ENCODE data around the gene BRD4.

Gene BRD4

GRCh38 chr19:15245370-15246197 lies 86.8 kb downstream of the BRD4 start:
- Histone ChIP-seq H3K14ac (ENCODE audit: low read length) (no peak overlapping the region), H2BK5ac (ENCODE audit: low read length) (peak overlapping the region; percentile 0), H3K36me3 (replicated peaks in 1 of 2; ENCODE audit: control insufficient read depth in 2 of 2, insufficient read depth in 2 of 2, low read length in 2 of 2) (peaks cover 67 to 96% of the 10 kb centered on the region in 2 donors), H4K8ac (ENCODE audit: low read depth, low read length) (no peak overlapping the region), H4K91ac (ENCODE audit: low read depth, low read length, poor library complexity) (no peak overlapping the region), H3K4me3 (ENCODE audit: low read length in 2 of 2) (no peak overlapping the region), H2BK15ac (ENCODE audit: low read length) (no peak overlapping the region), H3K79me1 (ENCODE audit: low read depth, low read length) (peaks cover 10% of the 10 kb centered on the region), H3K9me3 (replicated peaks in 1 of 2; ENCODE audit: control insufficient read depth in 2 of 2, insufficient read depth in 1 of 2, low read depth in 1 of 2, low read length in 2 of 2) (peaks cover 0 to 2% of the 10 kb centered on the region in 2 donors), H2AFZ (ENCODE audit: low read length) (no peak overlapping the region), H3K4ac (ENCODE audit: low read length) (no peak overlapping the region), H3K27ac (replicated peaks; ENCODE audit: low read length) (no peak overlapping the region), H3K4me2 (ENCODE audit: insufficient read depth, low read length, poor library complexity, severe bottlenecking) (no peak overlapping the region), H2BK12ac (ENCODE audit: low read length) (no peak overlapping the region), H3K9ac (ENCODE audit: low read depth, low read length, poor library complexity) (no peak overlapping the region), H3K4me1 (ENCODE audit: control insufficient read depth in 2 of 2, insufficient read depth in 1 of 2, low read depth in 1 of 2, low read length in 2 of 2) (peaks cover 0 to 9% of the 10 kb centered on the region in 2 donors), H2AK5ac (ENCODE audit: low read depth, low read length) (no peak overlapping the region), H2BK120ac (ENCODE audit: low read depth, low read length) (no peak overlapping the region), H3K18ac (ENCODE audit: low read length) (no peak overlapping the region), H3K27me3 (ENCODE audit: control insufficient read depth in 3 of 3, insufficient read depth in 3 of 3, low read depth in 1 of 3, low read length in 3 of 3) (no peaks in the 10 kb centered on the region), H3K23ac (ENCODE audit: low read depth, low read length, poor library complexity) (no peak overlapping the region)
- no CpG with 5 or more reads among the region's 20 CpGs for WGBS, 2 donors (ENCODE audit: extremely low coverage in 2 of 2, insufficient read length in 2 of 2, insufficient replicate concordance in 1 of 2)
- DNase-seq (ENCODE audit: low spot score) = no peak

GRCh38 chr19:15244808-15245207 lies 87.5 kb downstream of the BRD4 start:
- no peak overlapping the region for H2BK12ac ChIP-seq (ENCODE audit: low read length)
- H3K4ac ChIP-seq (ENCODE audit: low read length) = no peak overlapping the region
- H3K14ac ChIP-seq (ENCODE audit: low read length) = no peak overlapping the region
- H3K4me2 ChIP-seq (ENCODE audit: insufficient read depth, low read length, poor library complexity, severe bottlenecking) = no peak overlapping the region
- H3K23ac ChIP-seq (ENCODE audit: low read depth, low read length, poor library complexity) = no peak overlapping the region
- peaks cover 72 to 96% of the 10 kb centered on the region in 2 donors for H3K36me3 ChIP-seq (replicated peaks in 1 of 2; ENCODE audit: control insufficient read depth in 2 of 2, insufficient read depth in 2 of 2, low read length in 2 of 2)
- no peak overlapping the region for H2AK5ac ChIP-seq (ENCODE audit: low read depth, low read length)
- H3K27ac ChIP-seq (replicated peaks; ENCODE audit: low read length) = no peak overlapping the region
- no peak overlapping the region for H2AFZ ChIP-seq (ENCODE audit: low read length)
- no peak overlapping the region for H2BK15ac ChIP-seq (ENCODE audit: low read length)
- peaks cover 0 to 4% of the 10 kb centered on the region in 2 donors for H3K4me1 ChIP-seq (ENCODE audit: control insufficient read depth in 2 of 2, insufficient read depth in 1 of 2, low read depth in 1 of 2, low read length in 2 of 2)
- peaks cover 0 to 2% of the 10 kb centered on the region in 2 donors for H3K9me3 ChIP-seq (replicated peaks in 1 of 2; ENCODE audit: control insufficient read depth in 2 of 2, insufficient read depth in 1 of 2, low read depth in 1 of 2, low read length in 2 of 2)
- no peak overlapping the region for H4K91ac ChIP-seq (ENCODE audit: low read depth, low read length, poor library complexity)
- H3K18ac ChIP-seq (ENCODE audit: low read length) = no peak overlapping the region
- no peak overlapping the region for H3K4me3 ChIP-seq (ENCODE audit: low read length in 2 of 2)
- no peak overlapping the region for H2BK5ac ChIP-seq (ENCODE audit: low read length)
- no peak overlapping the region for H3K9ac ChIP-seq (ENCODE audit: low read depth, low read length, poor library complexity)
- H3K79me1 ChIP-seq (ENCODE audit: low read depth, low read length) = peaks cover 9% of the 10 kb centered on the region
- H2BK120ac ChIP-seq (ENCODE audit: low read depth, low read length) = no peak overlapping the region
- DNase-seq (ENCODE audit: low spot score) = no peak
- H4K8ac ChIP-seq (ENCODE audit: low read depth, low read length) = no peak overlapping the region
- no CpG with 5 or more reads among the region's 7 CpGs for WGBS, 2 donors (ENCODE audit: extremely low coverage in 2 of 2, insufficient read length in 2 of 2, insufficient replicate concordance in 1 of 2)
- no peaks in the 10 kb centered on the region for H3K27me3 ChIP-seq (ENCODE audit: control insufficient read depth in 3 of 3, insufficient read depth in 3 of 3, low read depth in 1 of 3, low read length in 3 of 3)

- peaks cover 0 to 2% of the 10 kb centered on the region in 2 donors for H3K9me3 ChIP-seq (replicated peaks in 1 of 2; ENCODE audit: control insufficient read depth in 2 of 2, insufficient read depth in 1 of 2, low read depth in 1 of 2, low read length in 2 of 2)
- no peak overlapping the region for H2BK12ac ChIP-seq (ENCODE audit: low read length)
- no peak overlapping the region for H3K4me2 ChIP-seq (ENCODE audit: insufficient read depth, low read length, poor library complexity, severe bottlenecking)
- H2AK5ac ChIP-seq (ENCODE audit: low read depth, low read length) = no peak overlapping the region
- H4K8ac ChIP-seq (ENCODE audit: low read depth, low read length) = no peak overlapping the region
- H3K4me1 ChIP-seq (ENCODE audit: control insufficient read depth in 2 of 2, insufficient read depth in 1 of 2, low read depth in 1 of 2, low read length in 2 of 2) = no peaks in the 10 kb centered on the region
- no CpG with 5 or more reads among the region's 24 CpGs for WGBS, 2 donors (ENCODE audit: extremely low coverage in 2 of 2, insufficient read length in 2 of 2, insufficient replicate concordance in 1 of 2)
- H3K79me1 ChIP-seq (ENCODE audit: low read depth, low read length) = peaks cover 7% of the 10 kb centered on the region
- no peak overlapping the region for H2BK120ac ChIP-seq (ENCODE audit: low read depth, low read length)
- no peak overlapping the region for H3K14ac ChIP-seq (ENCODE audit: low read length)
- DNase-seq (ENCODE audit: low spot score) = no peak
- no peak overlapping the region for H3K4me3 ChIP-seq (ENCODE audit: low read length in 2 of 2)
- H2AFZ ChIP-seq (ENCODE audit: low read length) = no peak overlapping the region
- H3K36me3 ChIP-seq (replicated peaks in 1 of 2; ENCODE audit: control insufficient read depth in 2 of 2, insufficient read depth in 2 of 2, low read length in 2 of 2) = peaks cover 76 to 96% of the 10 kb centered on the region in 2 donors
- no peak overlapping the region for H3K23ac ChIP-seq (ENCODE audit: low read depth, low read length, poor library complexity)
- no peak overlapping the region for H3K9ac ChIP-seq (ENCODE audit: low read depth, low read length, poor library complexity)
- H2BK15ac ChIP-seq (ENCODE audit: low read length) = no peak overlapping the region
- H3K4ac ChIP-seq (ENCODE audit: low read length) = no peak overlapping the region
- no peaks in the 10 kb centered on the region for H3K27me3 ChIP-seq (ENCODE audit: control insufficient read depth in 3 of 3, insufficient read depth in 3 of 3, low read depth in 1 of 3, low read length in 3 of 3)
- no peak overlapping the region for H4K91ac ChIP-seq (ENCODE audit: low read depth, low read length, poor library complexity)
- H3K27ac ChIP-seq (replicated peaks; ENCODE audit: low read length) = no peak overlapping the region
- no peak overlapping the region for H3K18ac ChIP-seq (ENCODE audit: low read length)
- no peak overlapping the region for H2BK5ac ChIP-seq (ENCODE audit: low read length)
Observed at GRCh38 chr19:15244106-15244803, 88.1 kb downstream of the BRD4 start.
